D721Med (cell line): ENCODE results near the gene SLC24A4.

Source experiments
- DNase-seq: peaks from one replicate; pipeline ENCODE4 v3.0.0; 2011; ENCODE audit warnings: low spot score; ENCODE audit not compliant: insufficient read length
- FAIRE-seq: peaks from 2 replicates; lab custom pipeline; 2011; peaks lifted over from hg19 to GRCh38; lab: Jason Lieb, UNC
- CTCF ChIP-seq: IDR thresholded peaks from 2 replicates; pipeline ENCODE4 v1.5.1; 2012; ENCODE audit warnings: mild to moderate bottlenecking, control low read depth; ENCODE audit not compliant: insufficient read depth; ENCODE audit errors: missing control alignments

The SLC24A4 gene

DNA sequence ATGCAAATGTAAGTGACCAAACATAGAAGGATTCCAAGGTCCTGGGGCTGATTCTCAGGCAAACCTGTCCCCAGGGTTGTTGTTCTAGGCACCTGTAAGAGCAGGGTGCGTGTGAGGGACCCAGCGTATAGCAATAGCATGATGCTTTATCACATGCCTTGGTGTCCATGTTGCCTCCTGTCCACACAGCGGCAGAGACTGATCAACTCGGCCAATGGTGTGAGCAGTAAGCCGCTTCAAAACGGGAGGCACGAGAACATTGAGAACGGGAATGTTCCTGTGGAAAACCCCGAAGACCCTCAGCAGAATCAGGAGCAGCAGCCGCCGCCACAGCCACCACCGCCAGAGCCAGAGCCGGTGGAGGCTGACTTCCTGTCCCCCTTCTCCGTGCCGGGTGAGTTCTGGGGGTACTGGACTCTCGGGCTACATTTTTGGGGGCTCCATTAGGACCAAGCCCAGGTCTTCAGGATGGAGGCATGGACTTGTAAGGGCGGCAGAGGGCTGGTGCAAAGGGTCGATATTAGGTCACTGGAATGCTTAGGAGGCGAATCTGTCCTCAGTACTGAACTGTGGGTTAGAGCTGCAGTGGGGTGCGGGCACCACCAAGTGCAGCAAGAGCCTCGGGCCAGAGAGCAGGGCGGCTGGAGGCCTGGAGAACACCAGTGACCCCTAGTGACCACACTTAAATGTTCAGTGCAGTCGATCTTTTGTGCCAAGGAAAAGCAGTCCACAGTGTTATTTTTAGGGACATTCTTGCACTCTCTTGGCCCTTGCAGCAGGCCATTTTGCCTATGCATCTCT is 133.4 kb downstream of the SLC24A4 start:
- peak; percentile 64 for TF ChIP-seq CTCF
- DNase-seq (no peak), FAIRE-seq (no peak)

GRCh38 chr14:92457016-92457565 is 134.1 kb downstream of the SLC24A4 start:
- no peak for DNase-seq
- FAIRE-seq = no peak
- TF ChIP-seq CTCF = no peak

- no peak for FAIRE-seq
- no peak for DNase-seq
- TF ChIP-seq CTCF = no peak
These were observed 135.4 kb downstream of the SLC24A4 start for GRCh38 chr14:92458136-92459029.

DNA sequence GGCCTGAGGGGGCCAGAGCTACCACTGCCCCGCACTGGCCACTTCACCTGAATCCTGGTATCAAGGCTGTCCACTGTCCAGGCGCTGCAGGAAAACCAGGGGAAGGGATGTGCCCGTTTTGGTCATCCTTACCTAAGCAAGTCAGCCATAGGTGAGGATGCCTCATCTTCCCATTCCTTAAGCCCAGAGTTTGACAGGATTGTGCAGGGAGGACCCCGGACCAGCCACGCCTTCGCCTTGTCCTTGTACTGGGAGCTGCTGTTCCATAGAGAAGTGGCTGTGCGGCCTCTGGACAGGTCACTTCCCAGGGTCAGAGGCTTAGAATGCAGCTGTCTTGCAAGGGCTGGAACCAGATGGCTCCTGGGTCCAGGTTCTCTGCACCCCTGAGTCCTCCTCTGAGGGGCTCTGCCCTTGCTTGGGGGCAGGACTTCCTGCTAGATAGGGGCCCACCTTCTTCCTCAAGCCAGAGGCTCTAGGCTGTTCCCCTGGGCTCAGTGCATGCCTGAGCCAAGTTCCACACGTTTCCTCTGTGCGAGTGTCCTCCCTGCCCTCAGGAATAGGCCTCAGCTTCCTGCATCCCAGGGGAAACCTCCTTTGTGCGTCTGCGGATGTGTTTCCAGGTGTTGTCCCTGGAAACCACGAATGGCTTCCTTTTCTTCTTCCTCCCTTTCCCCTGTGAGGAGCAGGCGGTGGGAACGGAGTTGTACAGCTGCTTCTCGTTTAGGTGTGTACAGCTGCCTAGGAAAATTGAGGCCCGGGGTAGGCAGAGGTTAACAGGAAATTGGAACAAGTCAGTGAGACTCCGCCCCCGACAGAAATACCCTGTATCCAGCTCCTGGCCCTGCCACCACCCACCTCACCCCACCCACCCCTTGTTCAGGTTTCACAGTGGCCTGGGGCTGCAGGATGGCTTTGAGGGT is 136.3 kb downstream of the SLC24A4 start:
- no peak for TF ChIP-seq CTCF
- no peak for FAIRE-seq
- no peak for DNase-seq

- FAIRE-seq = no peak
These were observed 137.0 kb downstream of the SLC24A4 start for GRCh38 chr14:92459950-92460421.

More at GRCh38 chr14:92459950-92460421, 137.0 kb downstream of the SLC24A4 start:
- no peak for DNase-seq
- TF ChIP-seq CTCF = no peak
